HG02623 (cell line): ENCODE measurements around the gene ILDR1.

Experiments
- ATAC-seq: cut with Tn5 transposase; IDR thresholded peaks from one replicate; pipeline ENCODE4 v1.9.1; 2021; ENCODE audit warnings: moderate library complexity; ENCODE audit not compliant: unreplicated experiment

ILDR1 gene

DNA sequence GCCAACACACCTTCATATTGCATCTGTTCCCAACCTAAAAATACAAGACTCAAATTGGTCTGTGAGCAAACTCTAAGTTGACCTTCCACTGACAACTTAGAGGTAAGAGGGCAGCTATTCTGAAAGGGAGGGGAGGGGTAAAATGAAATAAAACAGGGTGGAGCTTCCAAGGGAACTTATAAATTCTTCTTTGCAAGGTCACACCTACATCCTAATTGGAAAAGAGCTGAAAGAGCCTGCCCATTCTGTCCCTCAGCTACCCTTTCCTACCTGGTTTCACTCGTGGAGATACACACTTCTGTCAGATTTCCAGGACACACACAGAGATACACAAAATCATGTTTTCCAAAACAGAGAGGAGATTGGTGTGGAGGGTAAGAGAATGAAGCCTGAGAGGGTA, 1.0 kb downstream of the ILDR1 start:
- ATAC-seq: no peak

DNA sequence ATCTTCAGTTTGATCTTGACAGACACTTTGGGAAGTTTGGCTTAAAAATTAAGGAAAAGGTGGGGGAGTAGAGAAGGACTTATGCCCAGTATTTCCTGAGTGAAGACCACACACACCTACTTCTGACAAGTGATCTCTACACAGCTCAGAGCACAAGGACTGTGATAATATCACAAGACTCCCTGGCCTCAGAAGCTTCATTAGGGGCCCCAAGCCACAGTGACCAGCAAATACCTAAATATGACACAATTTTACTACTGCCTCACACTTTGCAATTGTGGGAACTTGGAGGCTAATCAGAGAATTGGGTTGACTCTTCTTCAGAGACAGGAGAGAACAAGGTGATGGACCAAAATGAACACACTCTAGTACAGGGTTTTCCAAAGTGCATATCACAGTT, 2.6 kb downstream of the ILDR1 start:
- no peak for ATAC-seq

DNA sequence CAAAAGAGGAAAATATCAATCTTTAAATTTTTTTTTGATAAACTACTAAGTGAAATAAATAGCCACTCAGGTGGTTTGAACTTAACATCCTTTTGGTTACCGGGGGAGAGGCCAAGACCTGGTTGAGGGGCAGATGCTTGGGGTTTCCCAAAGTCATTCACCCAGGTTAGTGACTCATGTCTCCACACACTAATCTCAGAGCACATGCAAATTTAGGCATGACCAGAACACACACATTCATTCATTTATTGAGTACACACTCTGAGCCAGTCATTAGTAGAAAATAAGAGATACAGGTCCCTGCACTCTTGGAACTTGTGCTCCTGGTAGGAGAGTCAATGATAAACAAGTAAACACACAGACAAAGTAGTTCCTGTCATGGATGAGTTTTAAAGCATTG, 7.3 kb downstream of the ILDR1 start:
- ATAC-seq: peak; percentile 74

DNA sequence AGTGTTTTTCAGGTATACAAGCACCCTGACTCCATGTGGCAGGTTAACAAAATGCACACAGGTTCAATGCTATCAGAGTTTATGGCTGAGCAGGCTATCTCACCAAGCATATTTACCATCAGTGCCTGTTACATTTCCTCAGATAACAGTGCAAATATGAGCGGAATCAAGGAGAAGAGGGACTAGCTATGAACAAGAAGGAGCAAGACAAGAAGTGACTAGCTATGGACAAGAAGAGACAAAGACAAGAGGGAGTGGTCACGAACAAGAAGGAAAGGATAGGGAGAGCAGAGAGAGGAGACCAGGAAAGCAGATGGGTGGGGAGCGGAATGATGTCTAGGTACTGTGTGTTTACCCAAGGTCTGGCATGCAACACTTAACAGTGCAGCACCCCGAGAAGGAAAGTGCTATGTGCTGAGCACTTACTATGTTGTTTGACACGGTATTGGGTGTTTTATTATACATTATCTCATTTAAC, 8.6 kb downstream of the ILDR1 start:
- ATAC-seq: no peak

DNA sequence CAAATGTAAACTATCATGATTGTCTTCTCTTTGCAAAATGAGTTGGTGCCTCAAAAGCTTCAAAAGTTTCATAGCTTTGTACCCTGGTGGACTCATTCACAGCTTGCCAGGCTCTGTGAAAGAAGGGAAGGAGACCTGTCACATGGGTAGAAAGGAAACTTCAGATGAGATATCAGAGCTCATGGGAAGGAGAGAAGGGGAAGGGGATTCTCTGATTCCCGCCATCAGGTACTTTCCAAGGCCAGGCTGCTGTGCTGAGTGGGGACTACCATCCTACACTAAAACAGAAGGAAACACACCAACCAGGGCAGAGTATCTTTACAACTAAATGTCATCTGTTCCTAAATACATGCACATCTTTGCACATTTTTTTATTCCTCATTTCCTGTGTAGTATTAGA, 9.2 kb downstream of the ILDR1 start:
- ATAC-seq: no peak

DNA sequence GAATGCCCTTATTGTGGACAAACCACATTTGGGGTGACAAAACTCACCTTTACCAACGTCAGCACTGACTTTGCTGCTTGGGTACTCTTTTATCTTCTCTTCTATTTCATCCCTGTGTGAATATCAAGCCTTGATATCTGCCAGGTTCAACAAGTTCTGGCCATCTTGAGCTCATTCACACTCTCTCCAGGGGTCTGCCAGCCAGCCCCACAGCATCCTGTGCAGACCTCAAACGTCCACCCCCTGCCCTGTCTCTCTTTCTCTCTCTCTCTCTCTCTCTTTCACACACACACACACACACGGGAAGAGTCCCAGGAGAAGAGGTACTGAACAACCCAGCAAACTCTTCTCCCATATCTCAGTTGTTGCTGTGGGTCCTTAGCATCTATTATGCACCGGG, 10.7 kb downstream of the ILDR1 start:
- ATAC-seq: no peak

DNA sequence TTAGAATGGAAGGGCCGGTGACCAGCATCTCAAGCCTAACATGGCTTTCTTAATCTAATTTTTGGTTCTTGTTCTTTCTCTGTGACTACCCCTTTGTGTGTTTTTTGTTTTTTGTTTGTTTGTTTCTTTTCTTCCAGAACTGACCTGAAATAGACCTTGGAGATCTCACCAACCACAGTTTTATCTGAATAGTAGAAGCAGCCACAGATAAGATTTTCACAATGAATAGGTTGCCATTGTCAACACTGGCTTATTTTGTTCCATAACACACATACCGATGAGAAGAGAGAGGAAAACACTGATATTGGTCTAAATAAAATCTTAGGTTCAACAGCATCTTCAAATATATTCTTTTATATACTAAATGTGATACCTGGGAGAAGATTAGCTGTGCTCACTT, 11.5 kb downstream of the ILDR1 start:
- no peak for ATAC-seq

DNA sequence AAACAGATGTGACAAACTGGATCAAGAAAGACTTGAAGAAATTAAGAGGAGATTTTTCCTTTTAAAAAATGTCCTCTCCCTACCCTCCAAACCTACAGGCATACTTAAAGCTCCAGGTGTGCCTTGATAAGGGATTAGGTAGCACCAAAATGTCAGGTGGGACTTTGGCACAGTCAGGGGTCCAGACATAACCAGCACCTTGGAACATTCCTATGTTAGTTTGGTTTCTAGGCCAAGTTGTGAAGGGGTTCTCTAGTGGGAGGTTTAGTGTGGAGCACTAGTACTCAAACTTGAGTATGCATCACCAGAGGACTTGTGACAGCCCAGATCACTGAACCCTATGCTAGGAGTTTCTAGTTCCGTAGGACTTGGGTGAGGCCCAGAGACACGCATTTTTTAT, 13.9 kb downstream of the ILDR1 start:
- no peak for ATAC-seq

DNA sequence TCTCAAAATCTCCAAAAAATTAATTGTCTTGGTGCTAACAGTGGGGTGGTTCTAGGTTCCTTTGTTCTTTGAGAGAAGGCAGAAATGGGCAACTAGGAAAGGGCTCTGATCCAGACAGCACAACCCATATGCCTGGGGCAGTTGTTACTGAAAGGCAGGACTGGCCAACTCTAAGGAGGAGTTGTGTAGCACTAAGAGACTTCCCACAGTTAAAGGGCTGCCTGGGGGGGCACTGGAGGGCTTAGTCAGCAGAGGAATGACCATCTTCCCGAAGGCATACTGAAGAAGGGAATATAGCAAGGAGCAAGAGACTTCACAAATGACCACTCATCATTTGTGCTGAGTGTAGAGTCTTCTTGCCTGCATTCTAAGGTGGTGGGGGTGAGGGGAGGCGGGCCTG, 15.8 kb downstream of the ILDR1 start:
- ATAC-seq: no peak

DNA sequence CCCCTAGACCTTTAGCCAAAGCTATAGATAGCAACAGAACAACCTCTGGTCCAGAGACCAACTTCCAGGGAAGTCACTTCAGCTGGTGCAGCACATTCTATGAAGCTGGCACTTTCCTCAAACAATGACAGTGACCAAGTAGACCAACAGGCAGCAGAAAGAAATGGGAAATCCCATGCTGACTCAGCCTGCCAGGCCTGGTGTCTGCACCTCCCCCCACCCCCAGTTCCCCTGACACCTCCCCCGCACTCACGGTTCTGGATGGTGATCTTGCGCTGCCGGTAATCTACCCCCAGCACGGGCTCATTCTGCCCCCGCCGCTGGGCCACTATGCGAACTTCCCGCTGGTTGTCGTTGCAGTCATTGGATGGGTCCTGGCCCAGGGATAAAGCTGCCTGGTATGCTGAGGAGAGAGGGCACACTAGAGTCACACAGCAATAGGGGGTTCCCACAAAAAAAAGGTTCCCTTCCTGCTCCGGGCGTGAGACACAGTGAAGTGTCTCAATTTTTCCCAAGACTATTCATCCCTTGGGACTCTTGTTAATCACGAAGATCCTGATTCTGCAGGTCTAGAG, 17.0 kb downstream of the ILDR1 start:
- ATAC-seq: no peak

DNA sequence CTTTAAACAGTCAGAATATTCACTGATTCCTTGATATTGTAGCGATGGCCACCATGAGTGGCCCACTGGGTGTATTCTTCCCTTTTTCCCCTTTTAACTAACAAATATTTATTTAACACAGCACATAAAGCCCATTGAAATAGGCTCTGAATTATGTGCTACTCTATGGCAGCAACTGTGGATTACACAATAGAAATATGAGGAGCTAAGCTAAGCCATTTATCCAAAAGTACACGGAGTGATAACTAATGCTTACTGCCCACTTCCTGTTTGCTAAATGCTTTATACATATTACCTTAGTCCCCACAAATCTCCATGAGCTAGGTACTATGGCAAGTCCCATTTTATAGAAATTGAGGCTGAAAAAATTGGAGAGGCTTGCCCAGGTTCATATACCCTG, 17.9 kb downstream of the ILDR1 start:
- no peak for ATAC-seq

DNA sequence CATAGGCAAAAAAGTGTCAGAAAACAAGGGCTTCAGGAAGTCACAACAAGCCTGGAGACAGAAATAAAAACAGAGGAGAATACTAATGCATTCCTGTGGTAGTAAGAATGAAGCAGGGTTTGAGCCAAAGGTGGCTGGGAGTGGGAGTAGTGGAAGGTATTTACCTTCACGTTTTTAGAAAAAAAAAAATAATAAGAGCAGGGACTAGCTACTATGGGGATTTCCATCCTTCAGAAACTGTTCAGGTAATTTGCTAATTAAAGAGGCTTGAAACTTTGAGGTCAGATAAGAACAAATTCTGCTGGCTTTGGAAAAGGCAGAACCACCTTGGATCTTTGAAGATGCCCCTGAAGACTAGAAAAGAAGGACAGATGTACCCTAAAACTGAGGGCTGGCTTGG, 18.4 kb downstream of the ILDR1 start:
- no peak for ATAC-seq

DNA sequence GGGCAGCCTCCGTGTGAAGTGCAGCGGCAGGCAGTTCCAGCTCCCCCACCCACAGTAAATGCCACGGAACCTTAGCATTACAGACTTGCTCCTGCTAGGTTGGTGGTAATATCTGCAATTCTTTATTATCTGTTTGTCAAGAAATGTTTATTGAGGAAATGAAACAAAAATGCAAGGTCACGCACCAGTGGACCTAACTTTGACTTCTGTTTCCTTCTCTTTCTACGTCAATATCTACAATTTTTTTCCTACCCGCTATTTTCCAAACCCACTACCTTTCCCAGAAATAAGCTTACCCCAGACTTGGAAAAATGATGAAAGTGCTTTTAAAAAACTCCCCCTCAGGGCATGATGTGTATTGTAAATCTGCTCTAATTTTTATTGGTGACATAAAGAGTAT, 18.9 kb downstream of the ILDR1 start:
- no peak for ATAC-seq

DNA sequence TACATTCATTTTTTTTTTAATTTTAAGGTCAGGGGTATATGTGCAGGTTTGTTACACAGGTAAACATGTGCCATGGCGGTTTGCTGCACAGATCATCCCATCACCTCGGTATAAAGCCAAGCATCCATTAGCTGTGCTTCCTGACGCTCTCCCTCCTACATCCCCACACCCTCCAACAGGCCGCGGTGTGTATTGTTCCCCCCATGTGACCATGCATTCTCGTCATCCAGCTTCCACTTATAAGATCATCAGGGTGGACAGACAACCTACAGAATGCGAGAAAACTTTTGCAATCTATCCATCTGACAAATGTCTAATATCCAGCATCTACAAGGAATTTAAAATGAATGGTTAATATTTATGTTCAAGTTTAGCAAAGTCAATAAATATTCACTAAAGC, 19.4 kb downstream of the ILDR1 start:
- ATAC-seq: no peak

DNA sequence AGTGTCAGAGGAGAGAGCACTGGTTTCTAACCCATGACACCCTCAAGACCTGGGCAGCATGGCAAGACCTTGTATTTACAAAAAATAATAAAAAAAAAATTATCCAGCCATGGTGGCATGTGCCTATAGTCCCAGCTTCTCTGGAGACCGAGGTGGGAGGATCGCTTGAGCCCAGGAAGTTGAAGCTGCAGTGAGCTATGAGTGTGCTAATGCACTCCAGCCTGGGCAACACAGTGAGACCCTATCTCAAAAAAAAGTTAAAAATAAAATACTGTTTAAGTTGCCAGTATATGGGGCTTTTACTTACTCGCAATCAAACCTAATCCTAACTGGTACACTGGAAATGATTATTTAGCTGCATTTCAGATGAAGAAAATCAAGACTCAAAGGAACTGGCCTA, 20.2 kb downstream of the ILDR1 start:
- no peak for ATAC-seq

DNA sequence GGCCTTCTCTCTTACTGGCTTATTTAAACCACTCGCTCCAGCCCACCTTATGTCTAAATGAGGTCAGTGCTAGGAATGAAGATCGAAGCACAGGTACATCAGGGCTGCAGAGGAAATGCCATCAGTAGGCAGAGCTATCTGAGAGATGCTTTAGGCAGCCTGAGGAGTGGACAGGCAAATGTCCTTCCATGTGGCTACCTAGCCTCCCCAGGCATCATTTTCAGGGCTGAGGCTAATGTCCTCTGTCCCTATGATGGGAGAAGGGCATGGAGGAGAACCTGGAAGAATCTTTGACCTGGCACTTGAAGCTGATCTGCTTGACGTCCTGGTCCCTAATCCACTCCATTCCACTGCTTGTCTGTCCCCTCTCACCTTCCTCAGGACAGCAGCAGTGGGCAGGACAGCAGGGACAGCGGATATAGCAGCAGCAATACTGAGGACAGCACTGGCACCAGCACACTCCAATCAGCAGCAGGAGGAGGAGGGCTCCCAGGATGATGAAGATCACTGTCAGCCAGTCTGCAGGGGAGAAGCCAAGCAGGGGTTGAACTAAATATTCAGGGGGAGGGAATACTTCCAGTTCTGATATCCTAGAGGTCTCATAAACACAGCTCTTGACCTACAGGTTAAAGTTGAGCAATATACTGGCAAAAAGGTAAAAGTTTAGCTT, 21.0 kb downstream of the ILDR1 start:
- ATAC-seq: no peak

DNA sequence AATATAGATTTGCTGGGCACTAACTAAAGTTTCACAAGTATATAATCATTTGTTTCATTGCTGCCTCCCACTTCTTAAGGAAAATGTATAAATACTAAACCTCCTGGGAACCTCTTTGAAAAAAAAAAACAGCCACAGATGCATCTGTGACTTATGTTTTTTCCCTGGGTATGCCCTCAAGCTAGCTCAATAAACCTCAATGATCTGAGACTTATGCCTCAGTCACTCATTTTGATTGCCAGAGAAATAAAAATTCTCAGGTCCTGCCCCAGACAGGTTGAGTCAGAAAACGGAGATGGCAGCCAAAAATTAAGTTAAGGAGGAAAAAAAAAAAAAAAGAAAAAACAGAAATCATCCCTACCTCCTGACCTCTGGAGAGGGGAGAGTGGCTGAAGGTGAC, 22.1 kb downstream of the ILDR1 start:
- ATAC-seq: no peak

DNA sequence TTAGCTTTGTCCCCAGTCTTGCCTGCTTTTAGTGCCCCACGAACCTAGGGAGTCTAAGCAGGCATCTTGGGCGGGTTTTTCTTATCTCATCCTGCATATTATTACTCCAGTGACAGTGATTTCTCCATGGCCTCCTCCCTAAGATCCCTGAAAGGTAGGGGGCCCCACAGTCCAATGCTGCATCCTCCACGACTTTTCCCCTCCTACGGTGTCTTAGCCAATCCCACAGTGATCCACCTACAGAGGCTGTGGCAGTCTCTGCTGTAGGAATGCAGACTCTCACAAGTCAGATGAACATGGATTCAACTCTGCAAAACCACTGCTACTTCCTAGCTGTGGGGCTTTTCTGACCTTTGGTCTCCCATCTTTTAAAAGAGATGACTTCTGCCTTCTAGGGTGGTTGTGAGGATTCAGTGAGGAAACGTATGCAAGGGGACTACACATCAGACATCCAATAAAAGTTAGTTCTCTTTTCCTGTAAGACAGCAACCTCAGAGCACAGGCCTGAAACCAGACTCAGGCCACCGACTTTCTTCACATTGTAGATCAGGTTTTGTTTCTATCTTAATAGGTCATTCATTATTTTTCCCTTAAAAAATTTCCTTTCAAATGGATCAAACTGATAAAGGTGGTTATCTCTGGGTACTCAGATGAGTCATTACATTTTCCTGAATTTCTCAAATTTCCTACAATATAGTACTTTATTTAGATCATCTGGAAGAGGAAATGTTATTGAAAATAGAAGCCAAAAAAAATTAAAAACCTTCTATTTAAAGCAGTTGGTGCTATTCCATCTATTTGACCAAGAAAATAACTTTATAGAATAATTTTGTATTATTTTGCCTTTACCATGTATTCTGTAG, 23.2 kb downstream of the ILDR1 start:
- ATAC-seq: no peak

DNA sequence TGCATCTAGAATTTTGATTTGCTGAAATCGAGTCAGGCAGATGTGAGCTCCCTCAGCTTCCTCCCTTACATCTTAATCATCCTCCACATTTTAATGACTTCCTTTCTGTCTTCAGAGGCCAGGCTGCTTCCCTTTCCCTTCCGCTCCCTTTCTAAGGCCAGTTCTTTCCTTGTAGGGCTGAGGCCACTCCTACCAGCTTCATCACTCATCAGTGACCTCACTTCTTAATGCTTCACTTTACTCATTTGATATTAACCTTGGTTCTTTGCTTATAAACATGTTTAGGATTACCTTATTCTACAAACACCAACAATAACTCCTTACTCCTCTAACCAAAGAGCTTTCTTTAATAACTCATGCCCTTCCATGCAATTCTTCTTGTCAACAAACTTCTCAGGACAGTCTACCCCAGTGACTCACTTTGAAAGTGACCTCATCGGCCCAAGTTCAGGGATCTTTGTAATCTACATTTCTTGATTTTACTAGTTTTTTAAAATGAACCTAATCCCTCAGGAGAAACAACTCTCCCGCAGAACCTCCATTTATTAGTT, 23.9 kb downstream of the ILDR1 start:
- ATAC-seq: no peak

DNA sequence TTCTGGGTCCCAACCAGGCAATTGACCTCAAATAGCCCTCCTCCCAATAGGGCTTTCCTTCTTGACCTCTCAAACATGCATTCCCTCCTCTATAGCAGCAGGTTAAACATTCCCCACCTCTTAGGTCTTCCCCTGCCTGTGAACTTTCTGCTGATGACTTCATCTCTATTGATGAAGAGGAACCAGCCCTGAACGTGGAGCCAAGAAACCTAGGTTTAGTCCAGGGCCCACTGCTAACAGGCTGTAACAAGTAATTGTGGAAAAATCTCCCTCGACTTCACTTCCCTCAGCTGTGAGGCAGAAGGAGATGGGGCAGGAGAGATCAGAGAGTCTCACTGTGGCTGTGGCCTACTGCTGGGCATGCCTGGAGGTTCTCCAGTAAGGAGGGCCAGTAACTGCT, 24.7 kb downstream of the ILDR1 start:
- no peak for ATAC-seq

DNA sequence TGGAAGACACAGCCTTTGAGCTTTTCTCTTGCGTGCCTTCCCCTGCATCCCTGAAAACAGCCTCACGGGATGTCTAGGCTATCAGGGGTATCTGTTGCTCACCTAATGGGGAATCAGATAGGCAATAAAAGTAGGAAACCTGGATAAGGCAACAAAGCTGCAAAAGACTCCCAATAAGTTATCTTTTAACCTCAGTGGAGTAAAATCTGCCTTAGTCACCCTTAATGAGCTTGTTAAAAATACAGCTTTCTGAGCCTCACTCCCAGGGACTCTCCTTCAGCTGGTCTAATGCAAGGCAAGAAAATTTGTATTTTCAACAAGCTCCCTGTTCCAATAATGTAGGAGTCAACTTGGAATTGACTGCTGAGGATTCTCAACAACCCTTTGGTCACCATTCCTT, 25.6 kb downstream of the ILDR1 start:
- ATAC-seq: no peak
